Measurements from ENCODE around the gene PANK3. TPM values are rescaled to one million over a fixed set of nuclear protein-coding genes. Genes with fewer than 3 reads are reported as not detected.
"Not testable (repeated sequence)": the region's sequence is repeated elsewhere in the genome, so short reads cannot be mapped to it uniquely, and the experiment has no call there.

The PANK3 gene
- total and polyA plus RNA-seq, 7 donors = 17.4 to 40.9 (median 29.3) TPM

DNA sequence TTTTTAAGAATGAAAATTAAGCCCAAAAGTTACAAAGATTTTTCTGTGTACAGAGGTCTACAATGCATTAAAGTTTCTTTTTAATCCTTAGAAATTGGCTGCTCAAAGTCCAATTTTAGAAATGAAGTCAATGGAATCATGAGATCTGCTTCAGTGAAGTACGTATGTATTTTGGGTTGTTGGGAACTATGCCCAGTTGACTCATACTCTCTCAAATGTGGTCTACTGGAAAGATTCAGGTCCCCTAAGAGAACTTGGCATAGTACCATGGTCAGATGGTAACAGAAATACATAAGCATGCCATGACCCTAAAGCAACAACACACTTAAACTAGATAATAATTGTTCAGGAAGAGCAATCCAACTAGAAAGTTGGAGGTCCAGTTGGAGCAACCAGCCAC is 27.0 kb downstream of the PANK3 start:
- intact Hi-C loops (cut with DNase I) = no loop called here
- no peak for DNase-seq
- H3K27me3 ChIP-seq = no peaks in the 10 kb centered on the region
- peaks cover 0 to 12% (median 7%) of the 10 kb centered on the region in 4 donors for H3K4me1 ChIP-seq
- TF ChIP-seq POLR2AphosphoS5 (IDR thresholded peaks at IDR 0.05) (no peak), POLR2A (IDR thresholded peaks at IDR 0.05) (no peak), EP300 (IDR thresholded peaks at IDR 0.05) (no peak), CTCF (IDR thresholded peaks at IDR 0.05) (no peak)
- WGBS, 2 donors = 72 to 75% methylated on average over 1 of the region's 1 CpG
- H3K36me3 ChIP-seq = peaks cover 0 to 13% (median 5%) of the 10 kb centered on the region in 4 donors
- H3K27ac ChIP-seq = peak overlapping the region in 1 of 4 donors; percentile 27
- H3K4me3 ChIP-seq = no peak overlapping the region
- no peaks in the 10 kb centered on the region for H3K9me3 ChIP-seq

GRCh38 chr5:168550656-168551055 is 28.5 kb downstream of the PANK3 start:
- H3K36me3 ChIP-seq = peaks cover 0 to 3% (median 0%) of the 10 kb centered on the region in 4 donors
- no peak for DNase-seq
- H3K4me1 ChIP-seq = peaks cover 0 to 12% (median 7%) of the 10 kb centered on the region in 4 donors
- intact Hi-C loops (cut with DNase I) = no loop called here
- no peak overlapping the region for H3K4me3 ChIP-seq
- TF ChIP-seq POLR2AphosphoS5 (IDR thresholded peaks at IDR 0.05) (no peak), POLR2A (IDR thresholded peaks at IDR 0.05) (no peak), CTCF (IDR thresholded peaks at IDR 0.05) (no peak), EP300 (IDR thresholded peaks at IDR 0.05) (no peak)
- no peaks in the 10 kb centered on the region for H3K9me3 ChIP-seq
- H3K27me3 ChIP-seq = no peaks in the 10 kb centered on the region
- H3K27ac ChIP-seq = no peak overlapping the region

DNA sequence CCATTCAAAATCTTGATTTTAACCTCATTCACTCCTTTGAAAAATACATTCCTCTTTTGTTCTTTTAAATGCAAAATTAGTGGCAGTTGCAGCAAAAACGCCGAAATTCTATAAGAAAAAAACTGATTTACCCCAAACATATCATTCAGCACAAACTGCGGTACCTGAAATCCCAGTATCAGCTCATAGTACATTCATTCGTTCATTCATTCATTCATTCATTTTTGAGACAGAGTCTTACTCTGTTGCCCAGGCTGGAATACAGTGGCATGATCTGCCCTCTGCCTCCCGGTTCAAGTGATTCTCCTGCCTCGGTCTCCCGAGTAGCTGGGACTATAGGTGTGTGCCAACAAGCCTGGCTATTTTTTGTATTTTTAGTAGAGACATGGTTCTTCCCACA is 29.6 kb downstream of the PANK3 start:
- Histone ChIP-seq H3K4me3 (no peak overlapping the region), H3K4me1 (peaks cover 0 to 12% (median 7%) of the 10 kb centered on the region in 4 donors), H3K27me3 (no peaks in the 10 kb centered on the region), H3K36me3 (peaks cover 0 to 3% (median 0%) of the 10 kb centered on the region in 4 donors), H3K27ac (no peak overlapping the region), H3K9me3 (no peaks in the 10 kb centered on the region)
- WGBS, 2 donors = 97 to 98% methylated on average over 7 of the region's 7 CpGs
- TF ChIP-seq POLR2AphosphoS5 (IDR thresholded peaks at IDR 0.05) (no peak), POLR2A (IDR thresholded peaks at IDR 0.05) (no peak), CTCF (IDR thresholded peaks at IDR 0.05) (no peak), EP300 (IDR thresholded peaks at IDR 0.05) (no peak)
- DNase-seq = no peak
- intact Hi-C loops (cut with DNase I) = no loop called here

- no peaks in the 10 kb centered on the region for H3K36me3 ChIP-seq
- H3K4me1 ChIP-seq = no peaks in the 10 kb centered on the region
- no peak for DNase-seq
- H3K27me3 ChIP-seq = peaks cover 0 to 9% (median 4%) of the 10 kb centered on the region in 3 donors
- intact Hi-C loops (cut with DNase I) = no loop called here
- H3K9me3 ChIP-seq = no peaks in the 10 kb centered on the region
- 65 to 68% methylated on average over 2 of the region's 2 CpGs for WGBS, 2 donors
- no peak overlapping the region for H3K27ac ChIP-seq
- H3K4me3 ChIP-seq = no peak overlapping the region
- TF ChIP-seq POLR2AphosphoS5 (IDR thresholded peaks at IDR 0.05) (no peak), POLR2A (IDR thresholded peaks at IDR 0.05) (no peak), CTCF (IDR thresholded peaks at IDR 0.05) (no peak), EP300 (IDR thresholded peaks at IDR 0.05) (no peak)
These were observed 42.0 kb downstream of the PANK3 start for GRCh38 chr5:168537176-168537575.

DNA sequence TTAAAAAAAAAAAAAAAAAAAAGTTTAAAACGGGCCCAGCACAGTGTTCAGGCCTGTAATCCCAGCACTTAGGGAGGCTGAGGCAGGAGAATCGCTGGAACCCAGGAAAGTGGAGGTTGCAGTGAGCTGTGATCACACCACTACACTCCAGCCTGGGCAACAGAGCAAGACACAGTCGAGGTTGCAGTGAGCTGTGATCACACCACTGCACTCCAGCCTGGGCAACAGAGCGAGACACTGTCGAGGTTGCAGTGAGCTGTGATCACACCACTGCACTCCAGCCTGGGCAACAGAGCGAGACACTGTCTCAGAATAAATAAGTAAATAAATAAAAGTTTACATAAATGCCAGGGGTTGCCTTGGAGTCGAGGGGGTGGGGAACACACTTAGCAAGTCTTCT is 44.8 kb downstream of the PANK3 start:
- H3K4me3 ChIP-seq; H3K36me3 ChIP-seq; H3K4me1 ChIP-seq; DNase-seq; H3K9me3 ChIP-seq; intact Hi-C loops (cut with DNase I); H3K27ac ChIP-seq: not testable (repeated sequence)
- peaks cover 18 to 35% (median 24%) of the 10 kb centered on the region in 3 donors for H3K27me3 ChIP-seq
- WGBS, 2 donors = 83% methylated on average over 7 of the region's 7 CpGs

All from sigmoid colon (tissue), 7 donors.